OCI-LY7 (cell line): Measurements from ENCODE around the gene ZNF655. TPM values are rescaled to one million over a fixed set of nuclear protein-coding genes. Genes with fewer than 3 reads are reported as not detected.

Experiments used
- BruUV-seq: library from RNA; stranded (reverse); fragments of 400-500 nt; replicated peaks from 2 replicates; lab custom pipeline; 2021; lab: Mats Ljungman, UMichigan
- CTCF ChIA-PET: fragments of 300-600 bp; sonication (Branson Sonifier 250); formaldehyde crosslinking; loops from one replicate; lab custom pipeline; 2022; ENCODE audit warnings: antibody characterized with exemption; ENCODE audit not compliant: unreplicated experiment; lab: Charles Lee
- POLR2A ChIA-PET: fragments of 300-600 bp; sonication (Branson Sonifier 250); formaldehyde crosslinking; loops from one replicate; lab custom pipeline; 2022; ENCODE audit warnings: antibody characterized with exemption; lab: Charles Lee
- DNase-seq: peaks from one replicate; pipeline ENCODE4 v3.0.0-alpha.2; 2015; ENCODE audit warnings: low spot score
- H2AFZ ChIP-seq: fragments of 200-600 bp; sonication (generic), shearing (Covaris generic); 2 replicates; pipeline ENCODE4 v1.6.1; 2014; ENCODE audit warnings: mild to moderate bottlenecking, antibody characterized with exemption, low read length, moderate library complexity
- H3K27ac ChIP-seq: fragments of 200-600 bp; sonication (generic); 2 replicates; pipeline ENCODE4 v1.5.1; 2014; ENCODE audit warnings: mixed run types, low read depth, mild to moderate bottlenecking, moderate library complexity, low read length, inconsistent platforms; ENCODE audit not compliant: poor library complexity, severe bottlenecking
- H3K36me3 ChIP-seq: fragments of 200-600 bp; sonication (generic); 2 replicates; pipeline ENCODE4 v1.6.1; 2014; ENCODE audit warnings: mild to moderate bottlenecking, antibody characterized with exemption, low read length, moderate library complexity, mixed read lengths; ENCODE audit not compliant: insufficient read depth
- H3K4me1 ChIP-seq: fragments of 200-600 bp; sonication (generic); 2 replicates; pipeline ENCODE4 v1.5.1; 2014; ENCODE audit warnings: mild to moderate bottlenecking, low read length; ENCODE audit not compliant: insufficient read depth, poor library complexity, severe bottlenecking
- H3K4me2 ChIP-seq: fragments of 200-600 bp; sonication (generic); 2 replicates; pipeline ENCODE4 v1.6.1; 2014; ENCODE audit warnings: mild to moderate bottlenecking, low read length
- H3K4me3 ChIP-seq: fragments of 200-600 bp; sonication (generic); 2 replicates; pipeline ENCODE4 v1.5.1; 2014; ENCODE audit warnings: mild to moderate bottlenecking, low read depth, low read length; ENCODE audit not compliant: poor library complexity, severe bottlenecking
- H3K79me2 ChIP-seq: fragments of 200-600 bp; sonication (generic); 2 replicates; pipeline ENCODE4 v1.6.1; 2016; ENCODE audit warnings: low read depth, mild to moderate bottlenecking, low read length, moderate library complexity, mixed read lengths; ENCODE audit not compliant: insufficient read depth
- H3K9me2 ChIP-seq: fragments of 200-600 bp; sonication (generic); 2 replicates; pipeline ENCODE4 v1.6.1; 2016; ENCODE audit warnings: mild to moderate bottlenecking, low read length, mixed read lengths; ENCODE audit not compliant: insufficient read depth
- H3K9me3 ChIP-seq: fragments of 200-600 bp; sonication (generic); 2 replicates; pipeline ENCODE4 v1.6.1; 2014; ENCODE audit warnings: mild to moderate bottlenecking, mixed run types, low read length, mixed read lengths
- H4K20me1 ChIP-seq: fragments of 200-600 bp; sonication (generic); 2 replicates; pipeline ENCODE4 v1.6.1; 2014; ENCODE audit warnings: mild to moderate bottlenecking, antibody characterized with exemption, low read length, moderate library complexity, mixed read lengths; ENCODE audit not compliant: insufficient read depth
- EZH2phosphoT487 ChIP-seq: fragments of 200-600 bp; sonication (generic); IDR thresholded peaks from 2 replicates; pipeline ENCODE4 v1.6.1; 2018; ENCODE audit warnings: low read depth, borderline replicate concordance, mild to moderate bottlenecking, mixed run types, antibody characterized with exemption, low read length, moderate library complexity, mixed read lengths
- intact Hi-C: fragments of 100-400 bp; cut with micrococcal nuclease; formaldehyde crosslinking; loops from one replicate; pipeline ENCODE4 v1.10.0; 2022; ENCODE audit not compliant: unreplicated experiment
- total RNA-seq, 2 experiments: library from RNA; depleted of rRNA in 1 of 2; stranded (reverse); fragments of >200 nt in 1 of 2; shearing (Covaris generic) in 1 of 2; gene quantifications; 2 replicates each; pipeline ENCODE4 v1.2.3, GENCODE V29; 2014 to 2022
- TF ChIP-seq, protein P1 (sequence below): fragments of 200-600 bp; sonication (generic); conservative IDR thresholded peaks from 2 replicates; pipeline ENCODE4 v1.5.1; 2014; ENCODE audit warnings: mild to moderate bottlenecking, antibody characterized with exemption, low read length, moderate library complexity, mixed read lengths

ZNF655 gene
- total RNA-seq, 2 experiments from 2014 or later, result 64.1 to 79.7 TPM

DNA sequence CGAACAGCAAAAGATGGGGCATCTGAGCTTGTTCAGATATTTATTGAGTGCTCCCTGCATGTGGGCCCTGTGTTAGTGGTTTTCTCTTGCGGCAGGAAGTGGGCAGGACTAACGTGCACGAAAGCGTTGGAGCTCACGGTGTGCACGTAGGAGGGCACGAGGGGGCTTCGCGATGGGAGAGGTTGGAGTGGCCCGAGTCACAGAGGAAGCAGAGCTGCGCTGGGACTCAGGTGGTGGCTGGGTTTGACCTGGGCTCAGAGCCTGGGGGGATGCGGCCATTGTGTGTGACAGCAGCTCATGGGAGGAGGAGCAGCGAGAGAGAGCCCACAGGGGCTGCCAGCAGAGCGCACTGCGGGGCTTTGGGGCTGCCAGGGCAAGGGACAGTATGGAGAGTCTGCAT, 66.0 kb downstream of the ZNF655 start:
- Histone ChIP-seq H3K4me3 (no peak overlapping the region), H3K9me2 (no peaks in the 10 kb centered on the region), H3K36me3 (peaks cover 93% of the 10 kb centered on the region), H4K20me1 (no peaks in the 10 kb centered on the region), H3K79me2 (no peaks in the 10 kb centered on the region), H3K4me1 (no peaks in the 10 kb centered on the region), H2AFZ (no peak overlapping the region), H3K27ac (no peak overlapping the region), H3K9me3 (no peaks in the 10 kb centered on the region), H3K4me2 (no peak overlapping the region)
- DNase-seq, result no peak
- TF ChIP-seq EZH2phosphoT487, result no peak
- TF ChIP-seq, protein P1, sequence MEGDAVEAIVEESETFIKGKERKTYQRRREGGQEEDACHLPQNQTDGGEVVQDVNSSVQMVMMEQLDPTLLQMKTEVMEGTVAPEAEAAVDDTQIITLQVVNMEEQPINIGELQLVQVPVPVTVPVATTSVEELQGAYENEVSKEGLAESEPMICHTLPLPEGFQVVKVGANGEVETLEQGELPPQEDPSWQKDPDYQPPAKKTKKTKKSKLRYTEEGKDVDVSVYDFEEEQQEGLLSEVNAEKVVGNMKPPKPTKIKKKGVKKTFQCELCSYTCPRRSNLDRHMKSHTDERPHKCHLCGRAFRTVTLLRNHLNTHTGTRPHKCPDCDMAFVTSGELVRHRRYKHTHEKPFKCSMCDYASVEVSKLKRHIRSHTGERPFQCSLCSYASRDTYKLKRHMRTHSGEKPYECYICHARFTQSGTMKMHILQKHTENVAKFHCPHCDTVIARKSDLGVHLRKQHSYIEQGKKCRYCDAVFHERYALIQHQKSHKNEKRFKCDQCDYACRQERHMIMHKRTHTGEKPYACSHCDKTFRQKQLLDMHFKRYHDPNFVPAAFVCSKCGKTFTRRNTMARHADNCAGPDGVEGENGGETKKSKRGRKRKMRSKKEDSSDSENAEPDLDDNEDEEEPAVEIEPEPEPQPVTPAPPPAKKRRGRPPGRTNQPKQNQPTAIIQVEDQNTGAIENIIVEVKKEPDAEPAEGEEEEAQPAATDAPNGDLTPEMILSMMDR, result no peak
- no TSS peak for BruUV-seq
- intact Hi-C loops, result no loop called here
- ChIA-PET POLR2A (no interaction called here), CTCF (no interaction called here)

DNA sequence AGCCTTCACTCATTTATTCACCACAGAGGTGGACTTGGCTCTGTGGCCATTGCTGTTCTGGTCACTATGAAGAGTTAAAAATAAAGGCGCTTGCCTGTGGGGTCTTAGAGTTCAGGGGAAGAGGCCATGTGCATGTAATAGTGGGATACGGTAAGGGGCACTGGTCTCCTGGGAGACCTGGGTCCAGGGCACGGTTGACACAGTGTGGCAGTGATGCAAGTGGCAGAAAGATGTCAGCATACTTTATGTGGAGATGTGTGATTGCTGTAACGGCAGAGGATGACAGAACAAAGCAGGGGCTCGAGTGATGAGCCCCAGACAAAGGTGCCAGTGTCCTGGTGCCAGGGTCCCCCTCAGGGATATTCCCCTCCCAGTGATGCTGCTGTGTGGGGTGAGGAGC, 66.9 kb downstream of the ZNF655 start:
- ChIA-PET CTCF (no interaction called here), POLR2A (interaction anchor here (0.5 kb wide), 1 partner anchor 455 kb away, joined by 3 read pairs; no protein-coding TSS in a partner anchor)
- no peaks in the 10 kb centered on the region for H4K20me1 ChIP-seq
- H3K4me2 ChIP-seq, result no peak overlapping the region
- no peak overlapping the region for H3K4me3 ChIP-seq
- no peaks in the 10 kb centered on the region for H3K79me2 ChIP-seq
- peaks cover 93% of the 10 kb centered on the region for H3K36me3 ChIP-seq
- BruUV-seq, result no TSS peak
- no peaks in the 10 kb centered on the region for H3K4me1 ChIP-seq
- H3K9me3 ChIP-seq, result no peaks in the 10 kb centered on the region
- H3K27ac ChIP-seq, result no peak overlapping the region
- no peak for DNase-seq
- TF ChIP-seq, protein P1, result no peak
- TF ChIP-seq EZH2phosphoT487, result no peak
- H3K9me2 ChIP-seq, result no peaks in the 10 kb centered on the region
- intact Hi-C loops, result no loop called here
- H2AFZ ChIP-seq, result no peak overlapping the region

DNA sequence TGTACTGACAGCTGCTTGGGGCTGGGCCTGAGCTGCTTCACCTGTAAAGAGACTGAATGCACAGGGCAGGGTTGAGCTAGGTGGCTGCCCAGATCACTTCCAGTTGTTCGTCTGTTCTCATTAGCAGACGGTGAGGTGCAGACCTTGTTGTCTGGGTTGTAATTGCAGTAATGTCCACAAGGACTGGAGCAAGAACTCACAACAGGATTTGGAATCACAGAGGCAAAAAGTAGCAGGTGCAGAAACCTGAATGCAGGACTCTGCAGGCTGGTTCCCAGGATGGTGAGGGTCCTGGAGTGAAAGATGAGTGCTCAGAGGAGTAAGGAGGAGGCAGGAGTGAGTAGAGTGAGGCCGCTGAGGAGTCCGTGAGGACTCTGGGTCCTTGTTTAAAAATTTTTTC, 67.5 kb downstream of the ZNF655 start:
- H4K20me1 ChIP-seq, result no peaks in the 10 kb centered on the region
- no peaks in the 10 kb centered on the region for H3K9me2 ChIP-seq
- no peak overlapping the region for H3K4me2 ChIP-seq
- H3K79me2 ChIP-seq, result no peaks in the 10 kb centered on the region
- H3K27ac ChIP-seq, result no peak overlapping the region
- H3K36me3 ChIP-seq, result peaks cover 93% of the 10 kb centered on the region
- DNase-seq, result no peak
- intact Hi-C loops, result no loop called here
- H3K4me1 ChIP-seq, result no peaks in the 10 kb centered on the region
- ChIA-PET CTCF (no interaction called here), POLR2A (interaction anchor here (1.2 kb wide), 1 partner anchor 10 kb away, joined by 3 read pairs; no protein-coding TSS in a partner anchor)
- no peaks in the 10 kb centered on the region for H3K9me3 ChIP-seq
- H3K4me3 ChIP-seq, result no peak overlapping the region
- TF ChIP-seq, protein P1, result no peak
- no peak for TF ChIP-seq EZH2phosphoT487
- no peak overlapping the region for H2AFZ ChIP-seq
- no TSS peak for BruUV-seq
